OCI-LY3 (cell line): ENCODE results near the gene LEUTX.

Source experiments
- CTCF ChIP-seq: fragments of 200-600, 300-600 bp; sonication (generic); IDR thresholded peaks from 2 replicates; pipeline ENCODE4 v1.5.1; 2014; ENCODE audit warnings: antibody characterized with exemption, low read length, low read depth
- EZH2phosphoT487 ChIP-seq: fragments of 200-600 bp; shearing (Covaris generic); IDR thresholded peaks from 2 replicates; pipeline ENCODE4 v1.6.1; 2018; ENCODE audit warnings: antibody characterized with exemption, mixed run types, low read depth

GRCh38 chr19:39817888-39818561, 39.4 kb downstream of the LEUTX start:
- TF ChIP-seq CTCF, result no peak
- TF ChIP-seq EZH2phosphoT487, result no peak
